Measurements from ENCODE around the gene TFRC.
"Not testable (repeated sequence)": the region's sequence is repeated elsewhere in the genome, so short reads cannot be mapped to it uniquely, and the experiment has no call there.

Gene TFRC

GRCh38 chr3:196004359-196005052 is 77.4 kb downstream of the TFRC start:
- H3K27me3 ChIP-seq (ENCODE audit: control insufficient read depth in 1 of 2, insufficient read depth in 2 of 2, low read length in 2 of 2); H3K9me3 ChIP-seq (ENCODE audit: control insufficient read depth in 2 of 2, low read length in 2 of 2); H3K4me1 ChIP-seq (ENCODE audit: control insufficient read depth, insufficient read depth, low read length); H3K4me3 ChIP-seq (ENCODE audit: low read length in 2 of 2); H3K27ac ChIP-seq (ENCODE audit: low read length); H3K9ac ChIP-seq (ENCODE audit: low read length in 2 of 2); H3K36me3 ChIP-seq (ENCODE audit: control insufficient read depth in 2 of 2, insufficient read depth in 2 of 2, low read length in 2 of 2): not testable (repeated sequence)

GRCh38 chr3:196003611-196004010 is 78.3 kb downstream of the TFRC start:
- Histone ChIP-seq H3K4me1 (ENCODE audit: control insufficient read depth, insufficient read depth, low read length) (no peaks in the 10 kb centered on the region), H3K9ac (ENCODE audit: low read length in 2 of 2) (no peak overlapping the region), H3K36me3 (ENCODE audit: control insufficient read depth in 2 of 2, insufficient read depth in 2 of 2, low read length in 2 of 2) (no peaks in the 10 kb centered on the region), H3K27ac (ENCODE audit: low read length) (no peak overlapping the region), H3K27me3 (ENCODE audit: control insufficient read depth in 1 of 2, insufficient read depth in 2 of 2, low read length in 2 of 2) (peaks cover 0 to 10% of the 10 kb centered on the region in 2 donors), H3K9me3 (ENCODE audit: control insufficient read depth in 2 of 2, low read length in 2 of 2) (no peaks in the 10 kb centered on the region), H3K4me3 (ENCODE audit: low read length in 2 of 2) (no peak overlapping the region)

DNA sequence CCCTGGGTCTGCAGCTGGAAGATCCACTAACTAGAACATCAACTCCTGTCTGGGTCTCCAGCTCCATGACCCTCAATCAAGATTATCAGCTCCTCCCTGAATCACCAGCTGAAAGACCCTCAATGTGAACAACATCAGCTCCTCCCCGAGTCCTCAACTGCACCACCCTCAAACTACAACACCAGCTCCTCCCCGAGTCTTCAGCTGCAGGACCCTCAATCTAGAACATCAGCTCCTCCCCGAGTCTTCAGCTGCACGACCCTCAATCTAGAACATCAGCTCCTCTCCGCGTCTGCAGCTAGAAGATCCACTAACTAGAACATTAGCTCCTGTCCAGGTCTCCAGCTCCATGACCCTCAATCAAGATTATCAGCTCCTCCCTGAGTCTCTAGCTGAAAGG is 79.2 kb downstream of the TFRC start:
- H3K27me3 ChIP-seq (ENCODE audit: control insufficient read depth in 1 of 2, insufficient read depth in 2 of 2, low read length in 2 of 2); H3K27ac ChIP-seq (ENCODE audit: low read length); H3K9me3 ChIP-seq (ENCODE audit: control insufficient read depth in 2 of 2, low read length in 2 of 2); H3K4me1 ChIP-seq (ENCODE audit: control insufficient read depth, insufficient read depth, low read length); H3K36me3 ChIP-seq (ENCODE audit: control insufficient read depth in 2 of 2, insufficient read depth in 2 of 2, low read length in 2 of 2); H3K9ac ChIP-seq (ENCODE audit: low read length in 2 of 2); H3K4me3 ChIP-seq (ENCODE audit: low read length in 2 of 2): not testable (repeated sequence)

DNA sequence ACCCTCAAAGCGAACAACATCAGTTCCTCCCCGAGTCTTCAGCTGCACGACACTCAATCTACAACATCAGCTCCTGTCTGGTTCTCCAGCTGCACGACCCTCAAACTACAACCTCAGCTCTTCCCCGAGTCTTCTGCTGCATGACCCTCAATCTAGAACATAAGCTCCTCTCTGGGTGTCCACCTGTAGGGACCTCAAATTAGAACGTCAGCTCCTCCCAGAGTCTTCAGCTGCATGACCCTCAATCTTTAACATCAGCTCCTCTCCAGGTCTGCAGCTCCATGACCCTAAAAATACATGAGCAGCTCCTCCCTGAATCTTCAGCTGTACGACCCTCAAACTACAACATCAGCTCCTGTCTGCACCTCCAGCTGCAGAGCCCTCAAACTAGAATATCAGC is 80.7 kb downstream of the TFRC start:
- not testable (repeated sequence) for H3K9me3 ChIP-seq (ENCODE audit: control insufficient read depth in 2 of 2, low read length in 2 of 2); H3K4me1 ChIP-seq (ENCODE audit: control insufficient read depth, insufficient read depth, low read length); H3K4me3 ChIP-seq (ENCODE audit: low read length in 2 of 2); H3K27ac ChIP-seq (ENCODE audit: low read length); H3K27me3 ChIP-seq (ENCODE audit: control insufficient read depth in 1 of 2, insufficient read depth in 2 of 2, low read length in 2 of 2); H3K36me3 ChIP-seq (ENCODE audit: control insufficient read depth in 2 of 2, insufficient read depth in 2 of 2, low read length in 2 of 2); H3K9ac ChIP-seq (ENCODE audit: low read length in 2 of 2)

- H3K27me3 ChIP-seq (ENCODE audit: control insufficient read depth in 1 of 2, insufficient read depth in 2 of 2, low read length in 2 of 2); H3K9ac ChIP-seq (ENCODE audit: low read length in 2 of 2); H3K4me3 ChIP-seq (ENCODE audit: low read length in 2 of 2); H3K27ac ChIP-seq (ENCODE audit: low read length); H3K36me3 ChIP-seq (ENCODE audit: control insufficient read depth in 2 of 2, insufficient read depth in 2 of 2, low read length in 2 of 2); H3K4me1 ChIP-seq (ENCODE audit: control insufficient read depth, insufficient read depth, low read length); H3K9me3 ChIP-seq (ENCODE audit: control insufficient read depth in 2 of 2, low read length in 2 of 2): not testable (repeated sequence)
These were observed 81.4 kb downstream of the TFRC start for GRCh38 chr3:196000360-196000950.

GRCh38 chr3:195999896-196000295 is 82.0 kb downstream of the TFRC start:
- no peaks in the 10 kb centered on the region for H3K36me3 ChIP-seq (ENCODE audit: control insufficient read depth in 2 of 2, insufficient read depth in 2 of 2, low read length in 2 of 2)

More at GRCh38 chr3:195999896-196000295, 82.0 kb downstream of the TFRC start:
- Histone ChIP-seq H3K27ac (ENCODE audit: low read length) (no peak overlapping the region), H3K4me1 (ENCODE audit: control insufficient read depth, insufficient read depth, low read length) (no peaks in the 10 kb centered on the region), H3K27me3 (ENCODE audit: control insufficient read depth in 1 of 2, insufficient read depth in 2 of 2, low read length in 2 of 2) (peaks cover 0 to 6% of the 10 kb centered on the region in 2 donors), H3K4me3 (ENCODE audit: low read length in 2 of 2) (no peak overlapping the region), H3K9ac (ENCODE audit: low read length in 2 of 2) (no peak overlapping the region), H3K9me3 (ENCODE audit: control insufficient read depth in 2 of 2, low read length in 2 of 2) (no peaks in the 10 kb centered on the region)
